H9 (cell line): Measurements from ENCODE around the gene NHLH1. TPM values are rescaled to one million over a fixed set of nuclear protein-coding genes. Genes with fewer than 3 reads are reported as not detected.
A peak's percentile ranks its signal among the peaks of the same experiment; 100 is the strongest.

ENCODE experiments used
- DNase-seq: peaks from one replicate; pipeline ENCODE4 v3.0.0-alpha.2; 2017
- H2AFZ ChIP-seq: one replicate; pipeline ENCODE4 v1.6.1; 2013; ENCODE audit warnings: mild to moderate bottlenecking, low read length, control low read depth, moderate library complexity
- H2AK5ac ChIP-seq: 2 replicates; pipeline ENCODE4 v1.6.1; 2013; ENCODE audit warnings: low read length, control low read depth, mixed read lengths; ENCODE audit not compliant: insufficient read length
- H2BK120ac ChIP-seq: one replicate; pipeline ENCODE4 v1.6.1; 2013; ENCODE audit warnings: low read depth, mild to moderate bottlenecking, low read length, control low read depth, inconsistent platforms; ENCODE audit not compliant: poor library complexity, severe bottlenecking
- H2BK12ac ChIP-seq: 2 replicates; pipeline ENCODE4 v1.6.1; 2013; ENCODE audit warnings: low read length, control low read depth, mixed read lengths, low read depth; ENCODE audit not compliant: insufficient read length
- H2BK15ac ChIP-seq: 2 replicates; pipeline ENCODE4 v1.6.1; 2013; ENCODE audit warnings: low read depth, low read length, control low read depth
- H2BK20ac ChIP-seq: one replicate; pipeline ENCODE4 v1.6.1; 2013; ENCODE audit warnings: low read depth, mild to moderate bottlenecking, low read length, control low read depth, inconsistent platforms; ENCODE audit not compliant: poor library complexity, severe bottlenecking
- H2BK5ac ChIP-seq: 2 replicates; pipeline ENCODE4 v1.6.1; 2013; ENCODE audit warnings: low read length, control low read depth, mixed read lengths; ENCODE audit not compliant: insufficient read length
- H3K14ac ChIP-seq: 2 replicates; pipeline ENCODE4 v1.6.1; 2013; ENCODE audit warnings: low read length, control low read depth; ENCODE audit not compliant: insufficient read depth
- H3K18ac ChIP-seq: 2 replicates; pipeline ENCODE4 v1.6.1; 2013; ENCODE audit warnings: low read depth, mild to moderate bottlenecking, mixed read lengths, low read length, control low read depth; ENCODE audit not compliant: insufficient read length
- H3K23ac ChIP-seq: 2 replicates; pipeline ENCODE4 v1.6.1; 2013; ENCODE audit warnings: low read length, control low read depth, mixed read lengths, low read depth; ENCODE audit not compliant: insufficient read length
- H3K23me2 ChIP-seq: 2 replicates; pipeline ENCODE4 v1.6.1; 2013; ENCODE audit warnings: low read depth, mild to moderate bottlenecking, mixed read lengths, low read length, control low read depth; ENCODE audit not compliant: insufficient read length, poor library complexity, severe bottlenecking
- H3K27ac ChIP-seq: 2 replicates; pipeline ENCODE4 v1.5.1; 2013; ENCODE audit warnings: low read length, control low read depth, mixed read lengths, low read depth; ENCODE audit not compliant: insufficient read length
- H3K27me3 ChIP-seq: 2 replicates; pipeline ENCODE4 v1.6.1; 2013; ENCODE audit warnings: low read length, control low read depth, inconsistent platforms; ENCODE audit not compliant: insufficient read depth
- H3K4ac ChIP-seq: 2 replicates; pipeline ENCODE4 v1.6.1; 2013; ENCODE audit warnings: low read depth, mild to moderate bottlenecking, control low read depth, inconsistent platforms, low read length, moderate library complexity
- H3K4me1 ChIP-seq: 2 replicates; pipeline ENCODE4 v1.6.1; 2013; ENCODE audit warnings: low read length, control low read depth, inconsistent platforms; ENCODE audit not compliant: insufficient read depth
- H3K4me2 ChIP-seq: 2 replicates; pipeline ENCODE4 v1.6.1; 2013; ENCODE audit warnings: low read length, control low read depth, mixed read lengths; ENCODE audit not compliant: insufficient read length, insufficient read depth
- H3K56ac ChIP-seq: 2 replicates; pipeline ENCODE4 v1.6.1; 2013; ENCODE audit warnings: low read depth, mild to moderate bottlenecking, mixed read lengths, low read length, control low read depth; ENCODE audit not compliant: insufficient read length
- H3K79me1 ChIP-seq: 2 replicates; pipeline ENCODE4 v1.6.1; 2013; ENCODE audit warnings: low read depth, mild to moderate bottlenecking, moderate library complexity, low read length, control low read depth, inconsistent platforms; ENCODE audit not compliant: insufficient read depth, poor library complexity, severe bottlenecking
- H3K79me2 ChIP-seq: 2 replicates; pipeline ENCODE4 v1.6.1; 2013; ENCODE audit warnings: low read length, control low read depth, inconsistent platforms; ENCODE audit not compliant: insufficient read depth
- H3K9ac ChIP-seq: 2 replicates; pipeline ENCODE4 v1.6.1; 2013; ENCODE audit warnings: low read length, control low read depth, mixed read lengths; ENCODE audit not compliant: insufficient read length; ENCODE audit errors: extremely low read depth
- H3K9me3 ChIP-seq: one replicate; pipeline ENCODE4 v1.6.1; 2013; ENCODE audit warnings: low read depth, low read length, inconsistent platforms; ENCODE audit not compliant: control insufficient read depth
- H3T11ph ChIP-seq: one replicate; pipeline ENCODE4 v1.6.1; 2013; ENCODE audit warnings: mild to moderate bottlenecking, low read length, control low read depth, inconsistent platforms
- H4K20me1 ChIP-seq: one replicate; pipeline ENCODE4 v1.6.1; 2013; ENCODE audit not compliant: control insufficient read depth, insufficient read length, insufficient read depth
- H4K5ac ChIP-seq: 2 replicates; pipeline ENCODE4 v1.6.1; 2013; ENCODE audit warnings: low read depth, mild to moderate bottlenecking, mixed read lengths, low read length, control low read depth; ENCODE audit not compliant: insufficient read length
- H4K8ac ChIP-seq: replicated peaks from 2 replicates; pipeline ENCODE4 v1.6.1; 2013; ENCODE audit warnings: low read length, control low read depth, mixed read lengths, low read depth; ENCODE audit not compliant: insufficient read length
- H4K91ac ChIP-seq: 2 replicates; pipeline ENCODE4 v1.6.1; 2013; ENCODE audit warnings: low read depth, mild to moderate bottlenecking, moderate library complexity, mixed read lengths, low read length, control low read depth; ENCODE audit not compliant: insufficient read length
- H3K27ac Mint-ChIP-seq, 3 experiments: 2 replicates in 2 of 3; 3 replicates in 1 of 3; pipeline ENCODE4 v1.8.0; 2020 to 2021; ENCODE audit warnings: mixed read lengths in 3 of 3, mild to moderate bottlenecking in 1 of 3, moderate library complexity in 1 of 3
- H3K27me3 Mint-ChIP-seq: 2 replicates; pipeline ENCODE4 v1.8.0; 2021; ENCODE audit warnings: low read depth, mild to moderate bottlenecking, moderate library complexity, mixed read lengths
- H3K36me3 Mint-ChIP-seq, 3 experiments: 2 replicates in 2 of 3; 3 replicates in 1 of 3; pipeline ENCODE4 v1.8.0; 2020 to 2021; ENCODE audit warnings: low read depth in 3 of 3, mixed read lengths in 3 of 3; ENCODE audit not compliant: insufficient read depth in 1 of 3
- H3K4me1 Mint-ChIP-seq, 2 experiments: 2 replicates each; pipeline ENCODE4 v1.8.0; 2020; ENCODE audit warnings: mixed read lengths in 2 of 2
- H3K4me3 Mint-ChIP-seq, 2 experiments: 2 replicates in 1 of 2; 3 replicates in 1 of 2; pipeline ENCODE4 v1.8.0; 2020 to 2021; ENCODE audit warnings: mild to moderate bottlenecking in 2 of 2, mixed read lengths in 2 of 2, moderate library complexity in 1 of 2
- H3K9me3 Mint-ChIP-seq, 2 experiments: 2 replicates in 1 of 2; 3 replicates in 1 of 2; pipeline ENCODE4 v1.8.0; 2020; ENCODE audit warnings: mild to moderate bottlenecking in 2 of 2, mixed read lengths in 2 of 2, moderate library complexity in 1 of 2
- CTCF ChIP-seq: fragments of 200-600 bp; sonication (generic); conservative IDR thresholded peaks from 3 replicates; pipeline ENCODE4 v1.8.0; 2021; ENCODE audit warnings: antibody characterized with exemption, mild to moderate bottlenecking
- WGBS: extraction: QIAGEN DNeasy Blood & Tissue Kit; methylation state at CpG from one replicate; pipeline ENCODE4 v1.1.7; 2013; ENCODE audit warnings: missing lambda C conversion rate, low lambda C conversion rate, mixed read lengths; ENCODE audit not compliant: insufficient read length; ENCODE audit errors: extremely low coverage; 5-methylcytosine and 5-hydroxymethylcytosine counted together
- total RNA-seq: library from RNA; stranded (reverse); gene quantifications from 2 replicates; pipeline ENCODE4 v1.2.1, GENCODE V29; 2021

The NHLH1 gene
- total RNA-seq, 1 experiment from 2014 or later = 1.5 TPM

GRCh38 chr1:160400646-160401486 lies 34.0 kb downstream of the NHLH1 start:
- WGBS = no CpG with 5 or more reads among the region's 55 CpGs
- H3K4me1 ChIP-seq = peaks cover 27% of the 10 kb centered on the region; the same call in 1 of the 2 replicates
- peaks cover 58 to 59% of the 10 kb centered on the region in 2 experiments for H3K4me1 Mint-ChIP-seq

More at GRCh38 chr1:160400646-160401486, 34.0 kb downstream of the NHLH1 start:
- Histone ChIP-seq H3K18ac (peak overlapping the region; percentile 49), H4K20me1 (no peaks in the 10 kb centered on the region), H3K56ac (no peak overlapping the region), H4K91ac (no peak overlapping the region), H2AK5ac (no peak overlapping the region), H3K14ac (peak overlapping the region; percentile 77), H2AFZ (no peak overlapping the region), H3T11ph (no peak overlapping the region), H2BK5ac (no peak overlapping the region), H3K23ac (no peak overlapping the region), H4K5ac (no peak overlapping the region), H2BK120ac (no peak overlapping the region), H2BK15ac (no peak overlapping the region), H2BK20ac (no peak overlapping the region), H3K79me1 (no peaks in the 10 kb centered on the region), H3K27ac (no peak overlapping the region), H4K8ac (no peak overlapping the region), H3K9ac (peak overlapping the region; percentile 68), H3K23me2 (peaks cover 17% of the 10 kb centered on the region), H3K27me3 (no peaks in the 10 kb centered on the region), H3K4ac (no peak overlapping the region; the same call in 1 of the 2 replicates), H3K4me2 (peak overlapping the region; percentile 95), H3K9me3 (no peaks in the 10 kb centered on the region), H2BK12ac (no peak overlapping the region), H3K79me2 (peaks cover 22% of the 10 kb centered on the region; the same call in 1 of the 2 replicates)
- peak overlapping the region in 2 of 3 experiments; percentile 16 to 93; a peak in 5 of 7 replicates for H3K27ac Mint-ChIP-seq
- no peaks in the 10 kb centered on the region; the same call in 1 of the 2 replicates for H3K27me3 Mint-ChIP-seq
- H3K9me3 Mint-ChIP-seq = no peaks in the 10 kb centered on the region
- peak; percentile 45 for DNase-seq
- peak overlapping the region; percentile 91 for H3K4me3 Mint-ChIP-seq
- H3K36me3 Mint-ChIP-seq = peaks cover 0 to 8% (median 1%) of the 10 kb centered on the region in 3 experiments; a peak in 4 of 7 replicates
- no peak for TF ChIP-seq CTCF
